T-cell (primary cell): Measurements from ENCODE around the gene STAB2. TPM values are rescaled to one million over a fixed set of nuclear protein-coding genes. Genes with fewer than 3 reads are reported as not detected.

ENCODE experiments used
- ATAC-seq, 4 experiments: fragments of 200-7000 bp in 3 of 4; fragments of 150-1000 bp in 1 of 4; cut with Tn5 transposase; replicated peaks in 1 of 4; 1 replicate in 3 of 4; 2 replicates in 1 of 4; pipeline ENCODE4 v1.10.0; 2021; ENCODE audit warnings: moderate library complexity in 3 of 4, mild to moderate bottlenecking in 2 of 4, moderate number of reproducible peaks in 1 of 4
- CTCF ChIA-PET, 2 donors: fragments of 300-600 bp; sonication (Branson Sonifier 250); formaldehyde crosslinking; loops; one replicate each; lab custom pipeline; 2022; ENCODE audit warnings: antibody characterized with exemption in 2 of 2; lab: Charles Lee
- POLR2A ChIA-PET, 2 donors: fragments of 300-600 bp; sonication (Branson Sonifier 250); formaldehyde crosslinking; loops; one replicate each; lab custom pipeline; 2022; ENCODE audit warnings: antibody characterized with exemption in 2 of 2; lab: Charles Lee
- DNase-seq, 35 experiments: peaks; one replicate each; pipeline versions ENCODE4 v3.0.0 to v3.0.0-alpha.2; 2013 to 2023
- H3K27ac ChIP-seq: one replicate; pipeline ENCODE4 v1.5.1; 2013; ENCODE audit warnings: low read length
- H3K27me3 ChIP-seq, 2 experiments: replicated peaks in 1 of 2; 1 replicate in 1 of 2; 2 replicates in 1 of 2; pipeline versions ENCODE4 v1.6.1 to v1.7.0; 2013; ENCODE audit warnings: low read length in 1 of 2, mixed read lengths in 1 of 2; ENCODE audit not compliant: control insufficient read depth in 2 of 2, insufficient read depth in 2 of 2; ENCODE audit errors: extremely low read depth in 1 of 2
- H3K36me3 ChIP-seq, 2 donors: 1 replicate in 1 of 2; 2 replicates in 1 of 2; pipeline versions ENCODE4 v1.6.1 to v1.7.0; 2013; ENCODE audit warnings: low read length in 1 of 2; ENCODE audit not compliant: control insufficient read depth in 2 of 2, insufficient read depth in 1 of 2; ENCODE audit errors: extremely low read depth in 1 of 2
- H3K4me1 ChIP-seq, 2 experiments: 1 replicate in 1 of 2; 2 replicates in 1 of 2; pipeline versions ENCODE4 v1.6.1 to v1.7.0; 2013; ENCODE audit warnings: low read length in 2 of 2, mixed read lengths in 1 of 2; ENCODE audit not compliant: insufficient read depth in 2 of 2, control insufficient read depth in 1 of 2; ENCODE audit errors: extremely low read depth in 1 of 2
- H3K4me3 ChIP-seq, 2 donors: 1 replicate in 1 of 2; 2 replicates in 1 of 2; pipeline versions ENCODE4 v1.5.1 to v1.7.0; 2013; ENCODE audit warnings: mild to moderate bottlenecking in 2 of 2, low read length in 1 of 2, moderate library complexity in 1 of 2; ENCODE audit not compliant: control insufficient read depth in 1 of 2; ENCODE audit errors: extremely low read depth in 1 of 2
- H3K9me3 ChIP-seq: 2 replicates; pipeline ENCODE4 v1.7.0; 2013
- H3K27ac Mint-ChIP-seq, 2 donors: one replicate each; pipeline ENCODE4 v1.8.0; 2020 to 2021; ENCODE audit warnings: mild to moderate bottlenecking in 2 of 2, mixed read lengths in 2 of 2
- H3K27me3 Mint-ChIP-seq, 2 donors: one replicate each; pipeline ENCODE4 v1.8.0; 2021 to 2022; ENCODE audit warnings: mixed read lengths in 2 of 2
- H3K36me3 Mint-ChIP-seq: one replicate; pipeline ENCODE4 v1.8.0; 2021; ENCODE audit warnings: mixed read lengths
- H3K4me1 Mint-ChIP-seq, 3 donors: one replicate each; pipeline ENCODE4 v1.8.0; 2020 to 2022; ENCODE audit warnings: mixed read lengths in 3 of 3, mild to moderate bottlenecking in 1 of 3
- H3K4me3 Mint-ChIP-seq, 3 donors: one replicate each; pipeline ENCODE4 v1.8.0; 2020 to 2022; ENCODE audit warnings: mild to moderate bottlenecking in 3 of 3, mixed read lengths in 3 of 3, moderate library complexity in 3 of 3
- H3K9me3 Mint-ChIP-seq, 3 donors: one replicate each; pipeline ENCODE4 v1.8.0; 2020 to 2022; ENCODE audit warnings: mixed read lengths in 3 of 3
- WGBS: methylation state at CpG from one replicate; pipeline ENCODE4 v1.1.5; 2013; ENCODE audit warnings: missing lambda C conversion rate; ENCODE audit not compliant: insufficient coverage; 5-methylcytosine and 5-hydroxymethylcytosine counted together
- total RNA-seq, 35 experiments: library from RNA in 6 of 35; stranded (reverse) in 6 of 35; fragments of 120-200 nt in 1 of 35; gene quantifications; one replicate each; pipeline versions ENCODE4 v1.2.1 to v1.2.4 and lab custom pipeline; 2013 to 2026

The STAB2 gene
- total RNA-seq, 5 donors from 2014 or later (not counting 1 experiment from before 2014, with no cell fraction given) = not detected

GRCh38 chr12:103673487-103673886 is 86.4 kb downstream of the STAB2 start:
- no peaks in the 10 kb centered on the region for H3K9me3 ChIP-seq

GRCh38 chr12:103673891-103674375 is 86.9 kb downstream of the STAB2 start:
- CTCF ChIA-PET = no interaction called here
- Histone ChIP-seq H3K27me3 (peaks cover 0 to 3% of the 10 kb centered on the region in 2 experiments), H3K9me3 (no peaks in the 10 kb centered on the region), H3K36me3 (no peaks in the 10 kb centered on the region), H3K4me1 (no peaks in the 10 kb centered on the region), H3K4me3 (no peak overlapping the region), H3K27ac (no peak overlapping the region)
- H3K27ac Mint-ChIP-seq = no peak overlapping the region
- no peak for ATAC-seq
- H3K9me3 Mint-ChIP-seq = no peaks in the 10 kb centered on the region
- no peak overlapping the region for H3K4me3 Mint-ChIP-seq
- H3K4me1 Mint-ChIP-seq = no peaks in the 10 kb centered on the region
- no peak for DNase-seq
- H3K36me3 Mint-ChIP-seq = no peaks in the 10 kb centered on the region
- 92% methylated on average over 10 of the region's 10 CpGs for WGBS
- H3K27me3 Mint-ChIP-seq = peaks cover 9 to 10% of the 10 kb centered on the region in 2 donors
- POLR2A ChIA-PET = no interaction called here

More at GRCh38 chr12:103673487-103673886, 86.4 kb downstream of the STAB2 start:
- Histone ChIP-seq H3K27me3 (peaks cover 0 to 3% of the 10 kb centered on the region in 2 experiments), H3K27ac (no peak overlapping the region), H3K36me3 (no peaks in the 10 kb centered on the region), H3K4me1 (no peaks in the 10 kb centered on the region), H3K4me3 (no peak overlapping the region)
- Mint-ChIP-seq H3K36me3 (no peaks in the 10 kb centered on the region), H3K4me3 (no peak overlapping the region), H3K9me3 (no peaks in the 10 kb centered on the region), H3K27me3 (peaks cover 7 to 12% of the 10 kb centered on the region in 2 donors), H3K27ac (no peak overlapping the region), H3K4me1 (no peaks in the 10 kb centered on the region)
- CTCF ChIA-PET = no interaction called here
- no peak for ATAC-seq
- POLR2A ChIA-PET = no interaction called here
- no peak for DNase-seq
- WGBS = 79% methylated on average over 5 of the region's 6 CpGs

- ChIA-PET POLR2A (no interaction called here), CTCF (no interaction called here)
- Mint-ChIP-seq H3K4me1 (no peaks in the 10 kb centered on the region), H3K36me3 (no peaks in the 10 kb centered on the region), H3K9me3 (no peaks in the 10 kb centered on the region), H3K4me3 (no peak overlapping the region), H3K27me3 (peaks cover 6 to 7% of the 10 kb centered on the region in 2 donors), H3K27ac (no peak overlapping the region)
- peaks cover 0 to 3% of the 10 kb centered on the region in 2 experiments for H3K27me3 ChIP-seq
- 60% methylated on average over 1 of the region's 3 CpGs for WGBS
- no peaks in the 10 kb centered on the region for H3K9me3 ChIP-seq
- H3K4me1 ChIP-seq = no peaks in the 10 kb centered on the region
- ATAC-seq = no peak
- H3K36me3 ChIP-seq = no peaks in the 10 kb centered on the region
- no peak overlapping the region for H3K27ac ChIP-seq
- DNase-seq = no peak
- no peak overlapping the region for H3K4me3 ChIP-seq
Measured at GRCh38 chr12:103676893-103677292, 89.8 kb downstream of the STAB2 start.

GRCh38 chr12:103677341-103677740 is 90.3 kb downstream of the STAB2 start:
- H3K27ac Mint-ChIP-seq = no peak overlapping the region
- POLR2A ChIA-PET = no interaction called here
- Histone ChIP-seq H3K4me1 (no peaks in the 10 kb centered on the region), H3K4me3 (no peak overlapping the region), H3K36me3 (no peaks in the 10 kb centered on the region), H3K27me3 (peaks cover 0 to 3% of the 10 kb centered on the region in 2 experiments), H3K27ac (no peak overlapping the region), H3K9me3 (no peaks in the 10 kb centered on the region)
- ATAC-seq (no peak), DNase-seq (no peak)
- H3K36me3 Mint-ChIP-seq = no peaks in the 10 kb centered on the region
- no peaks in the 10 kb centered on the region for H3K9me3 Mint-ChIP-seq
- no peak overlapping the region for H3K4me3 Mint-ChIP-seq
- no peaks in the 10 kb centered on the region for H3K4me1 Mint-ChIP-seq
- CTCF ChIA-PET = no interaction called here
- no CpG with 5 or more reads among the region's 8 CpGs for WGBS
- peaks cover 6 to 7% of the 10 kb centered on the region in 2 donors for H3K27me3 Mint-ChIP-seq

GRCh38 chr12:103677905-103678304 is 90.8 kb downstream of the STAB2 start:
- Histone ChIP-seq H3K27me3 (peaks cover 0 to 3% of the 10 kb centered on the region in 2 experiments), H3K36me3 (no peaks in the 10 kb centered on the region), H3K9me3 (no peaks in the 10 kb centered on the region), H3K27ac (no peak overlapping the region), H3K4me3 (no peak overlapping the region), H3K4me1 (no peaks in the 10 kb centered on the region)
- H3K27me3 Mint-ChIP-seq = peaks cover 6 to 7% of the 10 kb centered on the region in 2 donors
- no peaks in the 10 kb centered on the region for H3K36me3 Mint-ChIP-seq
- WGBS = no CpG with 5 or more reads among the region's 2 CpGs
- no peak overlapping the region for H3K4me3 Mint-ChIP-seq
- H3K27ac Mint-ChIP-seq = no peak overlapping the region
- ChIA-PET CTCF (no interaction called here), POLR2A (no interaction called here)
- DNase-seq (no peak), ATAC-seq (no peak)
- H3K4me1 Mint-ChIP-seq = no peaks in the 10 kb centered on the region
- no peaks in the 10 kb centered on the region for H3K9me3 Mint-ChIP-seq

- Mint-ChIP-seq H3K27me3 (peaks cover 6 to 7% of the 10 kb centered on the region in 2 donors), H3K4me3 (no peak overlapping the region), H3K36me3 (no peaks in the 10 kb centered on the region), H3K4me1 (no peaks in the 10 kb centered on the region), H3K9me3 (no peaks in the 10 kb centered on the region), H3K27ac (no peak overlapping the region)
- ChIA-PET CTCF (no interaction called here), POLR2A (no interaction called here)
- no peak overlapping the region for H3K27ac ChIP-seq
- H3K9me3 ChIP-seq = no peaks in the 10 kb centered on the region
- H3K4me3 ChIP-seq = no peak overlapping the region
- DNase-seq = no peak
- H3K36me3 ChIP-seq = no peaks in the 10 kb centered on the region
- H3K27me3 ChIP-seq = peaks cover 0 to 2% of the 10 kb centered on the region in 2 experiments
- no peak for ATAC-seq
- H3K4me1 ChIP-seq = no peaks in the 10 kb centered on the region
- WGBS = 75% methylated on average over 2 of the region's 7 CpGs
Measured at GRCh38 chr12:103679421-103680170, 92.5 kb downstream of the STAB2 start.
